ENCODE results near the gene NOVA1. TPM values are rescaled to one million over a fixed set of nuclear protein-coding genes. Genes with fewer than 3 reads are reported as not detected.

Gene NOVA1
- total RNA-seq, 4 donors from 2014 or later = 13.1 to 43.1 (median 20.4) TPM

DNA sequence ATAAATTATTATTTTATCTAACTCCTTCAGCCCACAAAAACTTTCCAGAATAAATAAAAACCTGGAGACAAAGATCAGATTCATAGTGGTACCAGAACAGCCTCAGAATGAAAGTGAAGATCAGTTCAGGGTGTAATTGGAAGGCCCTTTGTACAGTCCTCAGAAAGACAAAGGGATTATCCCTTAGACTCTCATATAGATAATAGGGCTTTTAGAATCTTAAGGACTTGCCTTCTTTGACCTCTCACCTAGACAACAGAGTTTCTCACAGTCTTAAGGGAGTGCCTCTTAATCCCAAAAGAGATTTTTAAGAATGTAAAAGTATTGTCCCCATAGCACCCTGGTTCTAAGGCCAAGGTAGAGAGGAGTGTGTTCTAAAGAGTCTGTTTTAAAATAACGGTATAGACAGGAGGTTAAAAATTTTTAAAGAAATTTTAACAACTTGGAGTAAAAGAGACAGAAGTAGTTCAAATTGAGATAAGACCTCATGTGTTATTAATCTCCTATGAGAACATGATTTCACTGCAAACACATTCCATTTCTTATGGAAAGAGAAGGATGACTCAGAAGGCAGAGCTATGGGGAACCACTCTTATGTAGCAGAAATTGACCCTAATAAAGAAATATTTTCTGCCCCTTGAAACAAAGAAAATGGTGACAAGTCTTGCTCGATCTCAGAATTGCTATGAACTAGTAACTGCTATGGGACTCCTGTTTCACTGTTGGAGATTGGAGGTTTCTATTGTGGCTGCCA is 24.2 kb upstream of the NOVA1 start:
- TF ChIP-seq CTCF (IDR thresholded peaks at IDR 0.05) (no peak), POLR2A (IDR thresholded peaks at IDR 0.05) (no peak)
- Histone ChIP-seq H3K4me1 (no peaks in the 10 kb centered on the region), H3K4me3 (no peak overlapping the region), H3K9me3 (no peaks in the 10 kb centered on the region), H3K27ac (no peak overlapping the region), H3K36me3 (no peaks in the 10 kb centered on the region), H3K27me3 (no peaks in the 10 kb centered on the region)
- no peak for DNase-seq
- intact Hi-C loops (cut with DNase I; ENCODE audit: low total_unique reads) = no loop called here

- intact Hi-C loops (cut with DNase I; ENCODE audit: low total_unique reads) = no loop called here
- Histone ChIP-seq H3K4me3 (no peak overlapping the region), H3K27me3 (no peaks in the 10 kb centered on the region), H3K36me3 (no peaks in the 10 kb centered on the region), H3K27ac (no peak overlapping the region), H3K4me1 (no peaks in the 10 kb centered on the region), H3K9me3 (no peaks in the 10 kb centered on the region)
- no peak for TF ChIP-seq POLR2A (IDR thresholded peaks at IDR 0.05)
- TF ChIP-seq CTCF (IDR thresholded peaks at IDR 0.05) = no peak
- DNase-seq = no peak
Measured at GRCh38 chr14:26621364-26621763, 23.5 kb upstream of the NOVA1 start.

DNA sequence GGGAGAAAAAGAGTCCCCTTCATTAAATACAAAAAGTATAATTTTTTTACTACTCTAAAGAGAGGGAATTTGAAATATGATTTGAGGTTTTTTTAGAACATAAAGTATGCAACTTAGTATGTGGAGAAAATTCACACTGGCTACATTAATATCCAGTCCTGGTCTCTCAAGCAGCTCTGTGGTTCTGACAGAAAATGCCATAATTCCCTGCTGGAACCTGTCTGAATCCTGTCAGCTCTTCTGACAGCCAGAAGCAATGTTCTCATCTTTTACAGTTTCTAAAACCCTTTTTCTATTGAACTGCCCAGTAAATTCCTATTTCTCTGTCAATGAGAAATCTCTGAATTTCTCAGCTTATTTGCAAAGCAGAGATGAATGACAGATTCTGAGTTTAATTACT is 13.4 kb upstream of the NOVA1 start:
- Histone ChIP-seq H3K4me1 (no peaks in the 10 kb centered on the region), H3K36me3 (no peaks in the 10 kb centered on the region), H3K27me3 (no peaks in the 10 kb centered on the region), H3K4me3 (no peak overlapping the region), H3K27ac (no peak overlapping the region), H3K9me3 (no peaks in the 10 kb centered on the region)
- intact Hi-C loops (cut with DNase I; ENCODE audit: low total_unique reads) = no loop called here
- TF ChIP-seq POLR2A (IDR thresholded peaks at IDR 0.05) (no peak), CTCF (IDR thresholded peaks at IDR 0.05) (no peak)
- DNase-seq = no peak

DNA sequence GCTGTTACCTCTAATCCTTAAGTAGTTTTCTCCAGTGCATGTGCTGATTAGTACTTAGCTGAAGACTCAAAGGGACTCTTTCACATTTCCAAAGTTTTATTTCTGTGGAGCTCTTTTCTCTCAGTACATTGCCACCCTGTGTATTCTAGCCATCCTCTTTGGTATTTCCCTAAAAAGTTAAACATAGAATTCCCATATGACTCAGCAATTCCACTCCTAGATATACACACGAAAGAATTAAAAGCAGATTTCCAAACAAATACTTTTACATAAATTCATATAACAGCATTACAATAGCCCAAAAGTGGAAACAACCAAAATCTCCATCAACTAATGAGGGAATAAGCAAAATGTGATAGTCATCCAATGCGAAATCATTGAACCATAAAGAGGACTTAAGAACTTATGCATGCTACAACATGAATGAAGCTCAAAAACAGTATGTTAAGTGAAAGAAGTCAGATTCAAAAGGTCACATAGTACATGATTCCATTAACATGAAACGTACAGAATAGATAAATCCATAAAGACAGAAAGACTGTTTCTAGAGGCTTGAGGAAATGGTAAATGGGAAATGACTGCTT is 9.0 kb upstream of the NOVA1 start:
- Histone ChIP-seq H3K27ac (no peak overlapping the region), H3K36me3 (peaks cover 0 to 2% of the 10 kb centered on the region in 2 donors), H3K4me3 (no peak overlapping the region), H3K9me3 (no peaks in the 10 kb centered on the region), H3K4me1 (no peaks in the 10 kb centered on the region), H3K27me3 (no peaks in the 10 kb centered on the region)
- TF ChIP-seq POLR2A (IDR thresholded peaks at IDR 0.05) (no peak), CTCF (IDR thresholded peaks at IDR 0.05) (no peak)
- intact Hi-C loops (cut with DNase I; ENCODE audit: low total_unique reads) = no loop called here
- no peak for DNase-seq

GRCh38 chr14:26605602-26606001 is 7.8 kb upstream of the NOVA1 start:
- intact Hi-C loops (cut with DNase I; ENCODE audit: low total_unique reads) = no loop called here
- TF ChIP-seq POLR2A (IDR thresholded peaks at IDR 0.05) = no peak
- TF ChIP-seq CTCF (IDR thresholded peaks at IDR 0.05) = no peak
- no peak overlapping the region for H3K27ac ChIP-seq
- no peak for DNase-seq
- H3K9me3 ChIP-seq = no peaks in the 10 kb centered on the region
- H3K36me3 ChIP-seq = peaks cover 0 to 2% of the 10 kb centered on the region in 2 donors
- no peaks in the 10 kb centered on the region for H3K4me1 ChIP-seq
- H3K4me3 ChIP-seq = no peak overlapping the region
- no peaks in the 10 kb centered on the region for H3K27me3 ChIP-seq
